ENCODE data around the gene NFX1. TPM values are rescaled to one million over a fixed set of nuclear protein-coding genes. Genes with fewer than 3 reads are reported as not detected.

NFX1 gene
- total and polyA plus RNA-seq, 10 of the 15 experiments (the other 5 are each of a cell fraction or from before 2014, with no cell fraction given), result 11.9 to 45.1 (median 36.1) TPM

GRCh38 chr9:33285502-33285901, 4.8 kb upstream of the NFX1 start:
- BruUV-seq (replicated peaks), result no TSS peak
- no peak for ATAC-seq
- ChIA-PET CTCF (interaction anchor here (3.1 to 3.5 kb wide), 3 partner anchors 12 to 34 kb away, joined by 16 to 32 read pairs (median 27); no protein-coding TSS in a partner anchor), SMC1A (ENCODE audit: uncharacterized antibody, unreplicated experiment) (interaction anchor here (0.6 to 1.0 kb wide), 3 partner anchors 9 to 59 kb away, joined by 3 read pairs; no protein-coding TSS in a partner anchor), RAD21 (ENCODE audit: unreplicated experiment) (no interaction called here), POLR2A (interaction anchor here (0.6 to 0.7 kb wide), 2 partner anchors 163 to 281 kb away, joined by 5 to 7 read pairs; no protein-coding TSS in a partner anchor)
- Histone ChIP-seq H3K27me3 (replicated peaks in 1 of 2; ENCODE audit: control insufficient read depth in 2 of 2, insufficient read depth in 2 of 2, low read length in 1 of 2) (no peaks in the 10 kb centered on the region), H2AFZ (ENCODE audit: control insufficient read depth, low read depth, low read length) (no peak overlapping the region), H3K4me1 (ENCODE audit: control insufficient read depth, insufficient read depth, low read length) (no peaks in the 10 kb centered on the region), H3K27ac (ENCODE audit: control insufficient read depth, insufficient read depth) (no peak overlapping the region), H3K36me3 (ENCODE audit: control insufficient read depth in 2 of 2, insufficient read depth in 2 of 2, low read length in 1 of 2) (peaks cover 2 to 4% of the 10 kb centered on the region in 2 experiments), H3K79me2 (ENCODE audit: control insufficient read depth, insufficient read depth, low read length) (peaks cover 4% of the 10 kb centered on the region), H3K9ac (ENCODE audit: control insufficient read depth, insufficient read depth, low read length) (no peak overlapping the region), H3K4me3 (no peak overlapping the region), H3K9me3 (replicated peaks; ENCODE audit: control insufficient read depth, insufficient read depth, low read length) (no peaks in the 10 kb centered on the region), H3K4me2 (ENCODE audit: control insufficient read depth, insufficient read depth) (no peak overlapping the region), H4K20me1 (ENCODE audit: control insufficient read depth, insufficient read depth) (no peaks in the 10 kb centered on the region)
- intact Hi-C loops (cut with micrococcal nuclease; ENCODE audit: unreplicated experiment), result loop anchor here (10.0 kb wide), 1 partner anchor 169 kb away; no protein-coding TSS in a partner anchor
- in situ Hi-C loops (cut with MboI), result no loop called here
- 82% methylated on average over 5 of the region's 5 CpGs for WGBS (ENCODE audit: insufficient coverage, insufficient replicate concordance, low lambda C conversion rate, missing lambda C conversion rate)
- no peak for FAIRE-seq
- TF ChIP-seq ZZZ3 (IDR thresholded peaks at IDR 0.05; ENCODE audit: control insufficient read depth, insufficient read length, low read depth) (no peak), CHD1 (IDR thresholded peaks at IDR 0.05; ENCODE audit: low read depth, low read length) (no peak), CREM (IDR thresholded peaks at IDR 0.05; ENCODE audit: low read depth) (no peak), DPF2 (IDR thresholded peaks at IDR 0.05) (no peak), ELK1 (IDR thresholded peaks at IDR 0.05; ENCODE audit: low read depth, low read length) (no peak), ASH2L (IDR thresholded peaks at IDR 0.05; ENCODE audit: borderline replicate concordance, low read depth) (no peak), NRF1 (conservative IDR thresholded peaks at IDR 0.05; ENCODE audit: low read depth, low read length) (no peak), PBX3 (IDR thresholded peaks at IDR 0.05; ENCODE audit: insufficient replicate concordance, low read depth, low read length) (no peak), SMC3 (IDR thresholded peaks at IDR 0.05; ENCODE audit: borderline replicate concordance, low read length) (no peak), ATF2 (IDR thresholded peaks at IDR 0.05; ENCODE audit: low read length) (no peak), LARP7 (IDR thresholded peaks at IDR 0.05) (no peak), GATAD2B (conservative IDR thresholded peaks at IDR 0.05; ENCODE audit: low read depth) (no peak)
- DNase-seq (ENCODE audit: low read depth, low spot score), result no peak

All from GM12878 (cell line).